Activated CD8-positive, alpha-beta memory T cell treated with anti-CD3 and anti-CD28 coated beads, Interleukin-2, amount 10 ng/mL, durations not matched to agents 7 days and 5 days (primary cell): ENCODE data around the gene GIT1. TPM values are rescaled to one million over a fixed set of nuclear protein-coding genes. Genes with fewer than 3 reads are reported as not detected.

ENCODE experiments used
- ATAC-seq: fragments of 150-1000 bp; cut with Tn5 transposase; one replicate; pipeline ENCODE4 v1.10.0; 2021; ENCODE audit warnings: moderate library complexity
- CTCF ChIA-PET: fragments of 350-600 bp; sonication (Branson Sonifier 250); formaldehyde crosslinking; loops from one replicate; lab custom pipeline; 2021; ENCODE audit warnings: antibody characterized with exemption; lab: Charles Lee
- DNase-seq: peaks from one replicate; pipeline ENCODE4 v3.0.0-alpha.2; 2020
- H3K27ac Mint-ChIP-seq: one replicate; pipeline ENCODE4 v1.8.0; 2021; ENCODE audit warnings: mild to moderate bottlenecking, mixed read lengths
- H3K27me3 Mint-ChIP-seq: one replicate; pipeline ENCODE4 v1.8.0; 2021; ENCODE audit warnings: mixed read lengths
- H3K36me3 Mint-ChIP-seq: one replicate; pipeline ENCODE4 v1.8.0; 2021; ENCODE audit warnings: mild to moderate bottlenecking, mixed read lengths
- H3K4me1 Mint-ChIP-seq: one replicate; pipeline ENCODE4 v1.8.0; 2021; ENCODE audit warnings: mixed read lengths
- H3K4me3 Mint-ChIP-seq: one replicate; pipeline ENCODE4 v1.8.0; 2021; ENCODE audit warnings: mild to moderate bottlenecking, moderate library complexity, mixed read lengths
- H3K9me3 Mint-ChIP-seq: one replicate; pipeline ENCODE4 v1.8.0; 2022; ENCODE audit warnings: low read depth, mixed read lengths
- total RNA-seq, 2 experiments: library from RNA; stranded (reverse); gene quantifications; one replicate each; pipeline ENCODE4 v1.2.3, GENCODE V29; 2021

GIT1 gene
- total RNA-seq, 2 experiments from 2014 or later = 69.5 to 79.5 TPM

- CTCF ChIA-PET = interaction anchor here (0.9 to 24.4 kb wide), 9 partner anchors 9 to 433 kb away, joined by 3 to 458 read pairs (median 4); partner anchors contain the start of gene CORO6
- Mint-ChIP-seq H3K4me3 (no peak overlapping the region), H3K36me3 (peaks cover 12% of the 10 kb centered on the region), H3K27ac (no peak overlapping the region), H3K4me1 (peaks cover 10% of the 10 kb centered on the region), H3K27me3 (no peaks in the 10 kb centered on the region), H3K9me3 (no peaks in the 10 kb centered on the region)
- DNase-seq (peak; percentile 73), ATAC-seq (peak; percentile 43)
Observed at GRCh38 chr17:29572691-29573557, 16.5 kb downstream of the GIT1 start.

- Mint-ChIP-seq H3K36me3 (peaks cover 10% of the 10 kb centered on the region), H3K4me3 (no peak overlapping the region), H3K9me3 (no peaks in the 10 kb centered on the region), H3K4me1 (peaks cover 10% of the 10 kb centered on the region), H3K27me3 (no peaks in the 10 kb centered on the region), H3K27ac (no peak overlapping the region)
- DNase-seq = no peak
- ATAC-seq = no peak
- CTCF ChIA-PET = interaction anchor here (0.6 to 24.4 kb wide), 9 partner anchors 10 to 202 kb away, joined by 3 to 458 read pairs (median 11); partner anchors contain the start of genes ANKRD13B and CORO6
Observed at GRCh38 chr17:29571883-29572681, 17.4 kb downstream of the GIT1 start.

GRCh38 chr17:29571486-29571882, 18.0 kb downstream of the GIT1 start:
- no peak overlapping the region for H3K4me3 Mint-ChIP-seq
- CTCF ChIA-PET = interaction anchor here (0.6 to 24.4 kb wide), 5 partner anchors 10 to 201 kb away, joined by 4 to 458 read pairs (median 13); partner anchors contain the start of genes ANKRD13B and CORO6
- no peak for DNase-seq
- H3K27ac Mint-ChIP-seq = no peak overlapping the region
- H3K4me1 Mint-ChIP-seq = peaks cover 10% of the 10 kb centered on the region
- no peaks in the 10 kb centered on the region for H3K9me3 Mint-ChIP-seq
- no peak for ATAC-seq
- peaks cover 10% of the 10 kb centered on the region for H3K36me3 Mint-ChIP-seq
- no peaks in the 10 kb centered on the region for H3K27me3 Mint-ChIP-seq

GRCh38 chr17:29570521-29570920, 18.9 kb downstream of the GIT1 start:
- peak overlapping the region; percentile 8 for H3K4me3 Mint-ChIP-seq
- peak; percentile 36 for DNase-seq

GRCh38 chr17:29569245-29569950, 20.1 kb downstream of the GIT1 start:
- H3K27me3 Mint-ChIP-seq = no peaks in the 10 kb centered on the region
- ATAC-seq = no peak
- CTCF ChIA-PET = interaction anchor here (1.2 to 24.4 kb wide), 7 partner anchors 13 to 199 kb away, joined by 3 to 458 read pairs (median 38); partner anchors contain the start of genes ANKRD13B and CORO6
- peak overlapping the region; percentile 64 for H3K27ac Mint-ChIP-seq
- no peak for DNase-seq
- H3K4me3 Mint-ChIP-seq = peak overlapping the region; percentile 95
- peaks cover 10% of the 10 kb centered on the region for H3K36me3 Mint-ChIP-seq
- no peaks in the 10 kb centered on the region for H3K9me3 Mint-ChIP-seq
- peaks cover 22% of the 10 kb centered on the region for H3K4me1 Mint-ChIP-seq

More at GRCh38 chr17:29570521-29570920, 18.9 kb downstream of the GIT1 start:
- Mint-ChIP-seq H3K27ac (no peak overlapping the region), H3K27me3 (no peaks in the 10 kb centered on the region), H3K9me3 (no peaks in the 10 kb centered on the region), H3K36me3 (peaks cover 12% of the 10 kb centered on the region), H3K4me1 (peaks cover 15% of the 10 kb centered on the region)
- CTCF ChIA-PET = interaction anchor here (0.7 to 24.4 kb wide), 7 partner anchors 11 to 200 kb away, joined by 3 to 458 read pairs (median 8); partner anchors contain the start of genes ANKRD13B and CORO6
- no peak for ATAC-seq

- H3K36me3 Mint-ChIP-seq = peaks cover 10% of the 10 kb centered on the region
- DNase-seq (peak; percentile 92), ATAC-seq (peak; percentile 61)
- H3K27ac Mint-ChIP-seq = peak within 1 kb of the TSS; percentile 91
- CTCF ChIA-PET = interaction anchor here (0.7 to 24.4 kb wide), 13 partner anchors 11 to 389 kb away, joined by 3 to 458 read pairs (median 4); partner anchors contain the start of genes CORO6, MYO18A and TAOK1
- H3K27me3 Mint-ChIP-seq = no peaks in the 10 kb centered on the region
- H3K4me1 Mint-ChIP-seq = peaks cover 29% of the 10 kb centered on the region
- H3K9me3 Mint-ChIP-seq = no peaks in the 10 kb centered on the region
- H3K4me3 Mint-ChIP-seq = peak within 1 kb of the TSS; percentile 95
Observed at GRCh38 chr17:29568331-29569244, 20.9 kb downstream of the GIT1 start, which contains the start of gene TP53I13. Gene TP53I13 (plus strand): TSS chr17:29568701. CDS start chr17:29568759, 58 bp downstream.

- Mint-ChIP-seq H3K4me1 (peaks cover 33% of the 10 kb centered on the region), H3K4me3 (peak overlapping the region; percentile 95), H3K36me3 (peaks cover 14% of the 10 kb centered on the region), H3K9me3 (no peaks in the 10 kb centered on the region), H3K27me3 (no peaks in the 10 kb centered on the region), H3K27ac (peak overlapping the region; percentile 91)
- peak; percentile 67 for ATAC-seq
- peak; percentile 90 for DNase-seq
- CTCF ChIA-PET = interaction anchor here (0.6 to 24.4 kb wide), 16 partner anchors 8 to 419 kb away, joined by 3 to 458 read pairs (median 4); partner anchors contain the start of genes CORO6, MYO18A and TAOK1
Observed at GRCh38 chr17:29567554-29568330, 21.7 kb downstream of the GIT1 start.

GRCh38 chr17:29567304-29567553, 22.2 kb downstream of the GIT1 start:
- peak overlapping the region; percentile 95 for H3K4me3 Mint-ChIP-seq
- CTCF ChIA-PET = interaction anchor here (0.6 to 24.4 kb wide), 13 partner anchors 8 to 418 kb away, joined by 3 to 458 read pairs (median 8); partner anchors contain the start of gene CORO6
- H3K4me1 Mint-ChIP-seq = peaks cover 38% of the 10 kb centered on the region
- DNase-seq (no peak), ATAC-seq (peak; percentile 8)
- no peaks in the 10 kb centered on the region for H3K9me3 Mint-ChIP-seq
- no peaks in the 10 kb centered on the region for H3K27me3 Mint-ChIP-seq
- peak overlapping the region; percentile 90 for H3K27ac Mint-ChIP-seq
- H3K36me3 Mint-ChIP-seq = peaks cover 17% of the 10 kb centered on the region

- ATAC-seq (peak; percentile 48), DNase-seq (peak; percentile 78)
- H3K4me3 Mint-ChIP-seq = peak within 1 kb of the TSS; percentile 95
- H3K27me3 Mint-ChIP-seq = no peaks in the 10 kb centered on the region
- no peaks in the 10 kb centered on the region for H3K9me3 Mint-ChIP-seq
- peak within 1 kb of the TSS; percentile 95 for H3K27ac Mint-ChIP-seq
- H3K36me3 Mint-ChIP-seq = peaks cover 21% of the 10 kb centered on the region
- CTCF ChIA-PET = interaction anchor here (0.6 to 24.4 kb wide), 17 partner anchors 9 to 418 kb away, joined by 3 to 458 read pairs (median 5); partner anchors contain the start of gene CORO6
- H3K4me1 Mint-ChIP-seq = peaks cover 44% of the 10 kb centered on the region
Observed at GRCh38 chr17:29566473-29567303, 22.8 kb downstream of the GIT1 start, which contains the start of gene ABHD15. Gene ABHD15 (minus strand): TSS chr17:29567037. CDS start chr17:29566966, 71 bp downstream.
